Measurements from ENCODE around the gene ATP6V0C. TPM values are rescaled to one million over a fixed set of nuclear protein-coding genes. Genes with fewer than 3 reads are reported as not detected.

ATP6V0C gene
- total RNA-seq, 1 donor from 2014 or later: 117 TPM

DNA sequence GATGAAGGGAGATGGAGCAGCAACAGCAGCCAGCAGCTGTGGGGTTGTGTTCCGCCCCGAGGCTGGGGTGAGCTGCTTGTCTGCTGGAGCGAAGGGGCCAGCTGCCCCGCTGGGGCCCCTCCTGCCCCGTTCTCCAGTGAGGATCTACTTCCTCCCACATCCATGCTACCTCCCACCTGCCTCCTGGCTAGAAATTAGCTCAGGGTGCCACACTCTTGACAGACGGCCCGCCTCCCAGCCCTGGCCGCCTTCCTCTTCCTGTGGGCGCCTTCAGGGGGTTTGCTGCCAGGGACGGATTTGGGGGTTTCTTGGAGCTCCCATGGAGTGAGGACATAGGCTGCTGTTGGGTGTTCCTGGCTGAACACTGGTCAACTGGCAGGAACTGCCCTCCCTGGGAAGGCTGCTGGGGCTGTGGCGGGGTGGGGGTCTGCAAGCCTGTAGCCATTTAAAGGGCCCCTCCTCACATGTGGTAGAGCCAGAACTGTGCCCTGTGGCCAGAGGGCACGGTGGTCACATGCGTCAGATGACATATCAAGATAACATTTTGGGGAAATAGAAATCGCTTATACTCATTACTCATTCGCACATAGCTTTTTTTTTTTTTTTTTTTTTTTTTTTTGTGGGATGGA, 25.7 kb upstream of the ATP6V0C start:
- H3K4me3 Mint-ChIP-seq: no peak overlapping the region
- peaks cover 14% of the 10 kb centered on the region for H3K4me1 Mint-ChIP-seq (ENCODE audit: low read depth)
- H3K27ac Mint-ChIP-seq: no peak overlapping the region
- peaks cover 2% of the 10 kb centered on the region for H3K36me3 Mint-ChIP-seq (ENCODE audit: low read depth)
- no peaks in the 10 kb centered on the region for H3K27me3 Mint-ChIP-seq (ENCODE audit: insufficient read depth)
- DNase-seq (ENCODE audit: low spot score): no peak
- no peaks in the 10 kb centered on the region for H3K9me3 Mint-ChIP-seq
- intact Hi-C loops (cut with micrococcal nuclease): loop anchor here (1.0 to 5.0 kb wide), 3 partner anchors 13 to 146 kb away; partner anchors contain the start of genes ABCA3, TBC1D24 and TEDC2

GRCh38 chr16:2489581-2489980, 24.2 kb upstream of the ATP6V0C start:
- intact Hi-C loops (cut with micrococcal nuclease): loop anchor here (5.0 kb wide), 1 partner anchor 147 kb away; the partner anchor contains the start of gene ABCA3
- H3K27ac Mint-ChIP-seq: no peak overlapping the region
- no peaks in the 10 kb centered on the region for H3K9me3 Mint-ChIP-seq

DNA sequence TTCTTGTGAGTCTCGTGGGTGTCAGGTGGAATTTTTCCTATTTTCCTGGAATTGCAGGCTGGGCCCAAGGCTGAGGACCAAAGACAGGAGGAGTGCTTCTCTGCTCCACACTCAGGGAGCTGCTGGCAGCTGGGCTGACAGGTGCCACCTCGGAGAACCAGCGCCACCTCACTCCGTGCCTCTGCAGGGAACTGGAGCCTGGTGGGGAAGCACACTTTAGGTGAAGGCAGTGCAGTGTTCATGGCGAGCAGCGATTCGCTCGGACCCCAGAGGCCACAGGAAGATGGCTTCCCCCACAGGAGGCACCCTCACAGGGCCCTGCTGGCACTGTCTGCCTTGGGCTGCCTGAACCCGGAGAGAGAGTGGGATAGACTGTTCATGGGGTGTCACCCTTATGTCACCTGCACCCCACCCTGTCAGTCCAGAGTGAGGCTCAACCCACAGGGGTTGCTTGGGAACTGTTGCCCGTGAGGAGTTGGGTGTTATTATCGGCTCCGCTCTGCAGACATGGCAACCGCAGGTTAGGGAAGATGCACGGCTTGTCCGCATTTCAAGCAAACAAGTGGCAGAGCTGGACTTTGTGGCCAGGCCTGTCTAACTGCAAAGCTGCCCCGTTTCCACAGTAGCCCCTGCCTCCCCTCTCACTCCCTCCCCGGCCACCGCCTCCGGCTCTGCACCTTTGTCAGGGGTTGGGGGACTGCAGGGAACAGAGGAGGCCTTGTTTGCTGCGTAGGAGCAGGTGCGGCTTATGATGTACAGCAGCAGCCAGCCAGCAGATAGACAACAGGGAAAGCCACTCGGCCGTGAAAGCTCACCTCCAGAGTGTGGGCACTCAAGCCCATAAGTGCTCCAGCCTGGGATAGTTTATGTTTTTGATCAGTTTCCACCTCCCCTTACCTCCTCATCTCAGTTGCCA, 23.3 kb upstream of the ATP6V0C start:
- Mint-ChIP-seq H3K4me1 (ENCODE audit: low read depth) (peaks cover 14% of the 10 kb centered on the region), H3K27ac (no peak overlapping the region), H3K4me3 (no peak overlapping the region), H3K36me3 (ENCODE audit: low read depth) (no peaks in the 10 kb centered on the region), H3K27me3 (ENCODE audit: insufficient read depth) (no peaks in the 10 kb centered on the region), H3K9me3 (no peaks in the 10 kb centered on the region)
- DNase-seq (ENCODE audit: low spot score): no peak
- intact Hi-C loops (cut with micrococcal nuclease): no loop called here

More at GRCh38 chr16:2489581-2489980, 24.2 kb upstream of the ATP6V0C start:
- H3K36me3 Mint-ChIP-seq (ENCODE audit: low read depth): no peaks in the 10 kb centered on the region
- H3K27me3 Mint-ChIP-seq (ENCODE audit: insufficient read depth): no peaks in the 10 kb centered on the region
- peaks cover 14% of the 10 kb centered on the region for H3K4me1 Mint-ChIP-seq (ENCODE audit: low read depth)
- DNase-seq (ENCODE audit: low spot score): no peak
- no peak overlapping the region for H3K4me3 Mint-ChIP-seq

GRCh38 chr16:2492292-2492691, 21.5 kb upstream of the ATP6V0C start:
- intact Hi-C loops (cut with micrococcal nuclease): no loop called here
- DNase-seq (ENCODE audit: low spot score): no peak
- H3K36me3 Mint-ChIP-seq (ENCODE audit: low read depth): no peaks in the 10 kb centered on the region
- no peak overlapping the region for H3K4me3 Mint-ChIP-seq
- H3K27ac Mint-ChIP-seq: no peak overlapping the region
- H3K27me3 Mint-ChIP-seq (ENCODE audit: insufficient read depth): no peaks in the 10 kb centered on the region
- H3K4me1 Mint-ChIP-seq (ENCODE audit: low read depth): peaks cover 4% of the 10 kb centered on the region
- no peaks in the 10 kb centered on the region for H3K9me3 Mint-ChIP-seq

DNA sequence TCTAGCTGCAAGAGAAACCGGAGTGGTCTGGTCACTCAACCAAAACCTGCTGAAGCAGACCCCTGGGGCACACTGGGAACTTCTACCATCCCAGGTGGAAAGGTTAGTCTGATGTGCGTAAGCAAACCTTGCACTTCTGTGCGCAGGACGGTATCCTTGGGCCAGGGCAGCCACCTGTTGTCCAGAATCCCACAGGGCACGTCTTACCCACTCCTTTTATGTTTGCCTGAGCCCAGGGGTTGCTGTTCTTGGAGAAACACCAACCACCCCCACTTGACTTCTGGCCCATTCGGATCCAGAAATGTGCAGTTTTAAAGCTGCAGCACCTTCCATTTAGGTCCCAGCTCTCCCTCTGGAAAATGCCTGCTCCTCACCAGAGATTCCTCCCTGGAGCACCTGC, 20.1 kb upstream of the ATP6V0C start:
- Mint-ChIP-seq H3K9me3 (no peaks in the 10 kb centered on the region), H3K4me3 (no peak overlapping the region), H3K27ac (no peak overlapping the region), H3K27me3 (ENCODE audit: insufficient read depth) (no peaks in the 10 kb centered on the region), H3K4me1 (ENCODE audit: low read depth) (no peaks in the 10 kb centered on the region), H3K36me3 (ENCODE audit: low read depth) (no peaks in the 10 kb centered on the region)
- intact Hi-C loops (cut with micrococcal nuclease): no loop called here
- no peak for DNase-seq (ENCODE audit: low spot score)

DNA sequence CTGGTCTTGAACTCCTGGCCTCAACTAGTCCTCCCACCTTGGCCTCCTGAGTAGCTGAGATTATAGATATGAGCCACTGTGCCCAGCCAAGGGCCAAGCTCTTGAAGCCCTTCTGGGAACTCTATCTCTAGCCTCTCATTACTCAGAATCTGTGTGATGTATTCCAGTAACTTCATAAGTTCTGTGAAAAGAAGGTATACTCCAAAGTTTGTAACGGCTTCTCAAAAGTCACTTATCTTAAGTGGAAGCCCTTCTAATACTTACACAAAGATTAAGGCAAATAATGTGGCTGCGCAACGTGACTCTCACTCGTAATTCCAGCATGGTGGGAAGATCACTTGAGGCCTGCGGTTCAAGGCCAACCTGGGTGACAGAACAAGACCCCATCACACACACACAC, 19.1 kb upstream of the ATP6V0C start:
- DNase-seq (ENCODE audit: low spot score): no peak
- H3K4me1 Mint-ChIP-seq (ENCODE audit: low read depth): no peaks in the 10 kb centered on the region
- H3K4me3 Mint-ChIP-seq: no peak overlapping the region
- intact Hi-C loops (cut with micrococcal nuclease): no loop called here
- H3K27ac Mint-ChIP-seq: no peak overlapping the region
- H3K27me3 Mint-ChIP-seq (ENCODE audit: insufficient read depth): no peaks in the 10 kb centered on the region
- H3K9me3 Mint-ChIP-seq: no peaks in the 10 kb centered on the region
- H3K36me3 Mint-ChIP-seq (ENCODE audit: low read depth): no peaks in the 10 kb centered on the region

DNA sequence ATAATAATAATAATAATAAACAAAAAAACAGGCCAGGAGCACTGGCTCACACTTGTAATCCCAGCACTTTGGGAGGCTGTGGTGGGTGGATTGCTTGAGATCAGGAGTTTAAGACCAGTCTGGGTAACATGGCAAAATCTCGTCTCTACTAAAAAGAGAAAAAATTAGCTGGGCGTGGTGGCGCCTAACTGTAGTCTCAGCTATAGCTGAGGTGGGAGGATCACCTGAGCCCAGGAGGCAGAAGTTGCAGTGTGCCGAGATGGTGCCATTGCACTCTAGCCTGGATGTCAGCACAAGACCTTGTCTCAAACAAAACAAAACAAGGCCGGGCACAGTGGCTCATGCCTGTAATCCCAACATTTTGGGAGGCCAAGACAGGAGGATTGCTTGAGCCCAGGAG, 18.7 kb upstream of the ATP6V0C start:
- Mint-ChIP-seq H3K27ac (no peak overlapping the region), H3K9me3 (no peaks in the 10 kb centered on the region), H3K36me3 (ENCODE audit: low read depth) (no peaks in the 10 kb centered on the region), H3K4me3 (no peak overlapping the region), H3K27me3 (ENCODE audit: insufficient read depth) (no peaks in the 10 kb centered on the region), H3K4me1 (ENCODE audit: low read depth) (no peaks in the 10 kb centered on the region)
- intact Hi-C loops (cut with micrococcal nuclease): no loop called here
- DNase-seq (ENCODE audit: low spot score): no peak

DNA sequence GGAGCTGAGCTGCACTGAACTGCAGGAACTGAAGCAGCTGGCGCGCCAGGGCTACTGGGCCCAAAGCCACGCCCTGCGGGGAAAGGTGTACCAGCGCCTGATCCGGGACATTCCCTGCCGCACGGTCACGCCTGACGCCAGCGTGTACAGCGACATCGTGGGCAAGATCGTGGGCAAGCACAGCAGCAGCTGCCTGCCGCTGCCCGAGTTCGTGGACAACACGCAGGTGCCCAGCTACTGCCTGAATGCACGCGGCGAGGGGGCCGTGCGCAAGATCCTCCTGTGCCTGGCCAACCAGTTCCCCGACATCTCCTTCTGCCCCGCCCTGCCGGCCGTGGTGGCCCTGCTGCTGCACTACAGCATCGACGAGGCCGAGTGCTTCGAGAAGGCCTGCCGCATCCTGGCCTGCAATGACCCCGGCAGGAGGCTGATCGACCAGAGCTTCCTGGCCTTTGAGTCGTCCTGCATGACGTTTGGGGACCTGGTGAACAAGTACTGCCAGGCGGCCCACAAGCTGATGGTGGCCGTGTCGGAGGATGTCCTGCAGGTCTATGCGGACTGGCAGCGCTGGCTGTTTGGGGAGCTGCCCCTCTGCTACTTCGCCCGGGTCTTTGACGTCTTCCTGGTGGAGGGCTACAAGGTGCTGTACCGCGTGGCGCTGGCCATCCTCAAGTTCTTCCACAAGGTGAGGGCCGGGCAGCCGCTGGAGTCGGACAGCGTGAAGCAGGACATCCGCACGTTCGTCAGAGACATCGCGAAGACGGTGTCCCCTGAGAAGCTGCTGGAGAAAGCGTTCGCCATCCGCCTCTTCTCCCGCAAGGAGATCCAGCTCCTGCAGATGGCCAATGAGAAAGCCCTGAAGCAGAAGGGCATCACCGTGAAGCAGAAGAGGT, 17.3 kb upstream of the ATP6V0C start:
- DNase-seq (ENCODE audit: low spot score): no peak
- no peaks in the 10 kb centered on the region for H3K4me1 Mint-ChIP-seq (ENCODE audit: low read depth)
- no peaks in the 10 kb centered on the region for H3K27me3 Mint-ChIP-seq (ENCODE audit: insufficient read depth)
- intact Hi-C loops (cut with micrococcal nuclease): no loop called here
- H3K9me3 Mint-ChIP-seq: no peaks in the 10 kb centered on the region
- H3K36me3 Mint-ChIP-seq (ENCODE audit: low read depth): no peaks in the 10 kb centered on the region
- H3K27ac Mint-ChIP-seq: no peak overlapping the region
- H3K4me3 Mint-ChIP-seq: no peak overlapping the region

DNA sequence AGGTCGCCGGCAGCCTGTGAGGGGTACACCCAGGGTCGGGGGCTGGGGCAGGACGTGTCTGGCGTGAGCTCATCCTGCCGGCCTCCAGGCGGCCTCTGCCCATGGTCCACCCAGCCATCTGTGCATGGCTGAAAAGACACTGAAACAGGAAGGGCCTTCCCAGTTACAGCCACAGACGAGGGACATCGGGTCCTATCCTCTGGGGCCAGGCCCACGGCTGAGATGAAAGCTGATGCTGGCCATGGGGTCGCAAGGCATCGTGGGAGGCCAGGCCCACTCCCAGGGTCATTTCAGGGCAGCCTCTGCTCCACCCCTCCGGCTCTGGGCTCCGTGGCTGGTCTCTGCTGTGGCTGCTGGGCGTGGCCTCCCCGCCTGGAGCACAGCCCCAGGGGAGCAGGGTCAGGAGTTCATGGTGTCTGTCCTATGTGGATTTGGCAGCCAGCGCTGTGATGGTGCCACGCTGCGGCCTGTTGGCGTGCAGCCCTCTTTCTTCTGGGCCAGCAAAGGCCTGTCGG, 16.6 kb upstream of the ATP6V0C start:
- H3K4me1 Mint-ChIP-seq (ENCODE audit: low read depth): no peaks in the 10 kb centered on the region
- H3K27me3 Mint-ChIP-seq (ENCODE audit: insufficient read depth): no peaks in the 10 kb centered on the region
- intact Hi-C loops (cut with micrococcal nuclease): no loop called here
- H3K4me3 Mint-ChIP-seq: no peak overlapping the region
- H3K36me3 Mint-ChIP-seq (ENCODE audit: low read depth): no peaks in the 10 kb centered on the region
- no peaks in the 10 kb centered on the region for H3K9me3 Mint-ChIP-seq
- H3K27ac Mint-ChIP-seq: no peak overlapping the region
- no peak for DNase-seq (ENCODE audit: low spot score)

DNA sequence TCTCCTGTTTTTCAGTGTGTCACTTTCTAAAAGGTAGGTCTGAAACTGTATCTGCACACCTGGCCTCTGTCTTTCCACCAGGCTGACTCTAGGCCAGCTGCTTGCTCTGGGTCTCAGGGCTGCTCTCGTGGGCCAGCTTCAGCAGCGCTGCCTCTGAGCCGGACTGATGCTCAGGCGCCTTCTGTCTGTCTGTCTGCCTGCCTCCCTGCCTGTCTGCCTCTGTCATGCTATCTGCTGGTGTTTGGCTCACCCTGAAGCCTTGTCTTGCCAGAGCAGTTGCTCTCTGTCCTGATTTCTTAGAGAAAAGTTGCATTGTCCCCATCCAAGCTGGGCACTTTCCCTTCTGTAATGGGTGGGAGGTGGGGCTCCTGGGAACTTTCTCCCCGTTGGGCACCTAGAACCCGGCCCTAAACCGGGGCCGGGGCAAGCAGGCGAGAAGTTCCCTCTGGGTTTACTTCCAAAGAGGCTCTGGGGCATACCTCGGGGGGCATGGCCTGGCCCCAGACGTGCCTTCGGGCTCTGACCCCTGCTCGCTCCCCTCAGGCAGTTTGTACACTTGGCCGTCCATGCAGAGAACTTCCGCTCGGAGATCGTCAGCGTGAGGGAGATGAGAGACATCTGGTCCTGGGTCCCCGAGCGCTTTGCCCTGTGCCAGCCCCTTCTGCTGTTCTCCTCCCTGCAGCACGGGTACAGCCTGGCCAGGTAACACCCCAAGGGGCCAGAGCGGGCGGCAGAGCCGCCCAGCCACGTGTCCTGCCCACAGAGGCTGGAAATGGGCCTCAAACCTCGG, 15.9 kb upstream of the ATP6V0C start:
- Mint-ChIP-seq H3K27me3 (ENCODE audit: insufficient read depth) (no peaks in the 10 kb centered on the region), H3K27ac (no peak overlapping the region), H3K9me3 (no peaks in the 10 kb centered on the region), H3K4me1 (ENCODE audit: low read depth) (no peaks in the 10 kb centered on the region), H3K36me3 (ENCODE audit: low read depth) (no peaks in the 10 kb centered on the region), H3K4me3 (no peak overlapping the region)
- intact Hi-C loops (cut with micrococcal nuclease): no loop called here
- DNase-seq (ENCODE audit: low spot score): no peak

GRCh38 chr16:2498531-2499253, 15.1 kb upstream of the ATP6V0C start:
- no peak for DNase-seq (ENCODE audit: low spot score)
- no peaks in the 10 kb centered on the region for H3K36me3 Mint-ChIP-seq (ENCODE audit: low read depth)
- H3K4me3 Mint-ChIP-seq: no peak overlapping the region

More at GRCh38 chr16:2498531-2499253, 15.1 kb upstream of the ATP6V0C start:
- no peaks in the 10 kb centered on the region for H3K4me1 Mint-ChIP-seq (ENCODE audit: low read depth)
- no peaks in the 10 kb centered on the region for H3K27me3 Mint-ChIP-seq (ENCODE audit: insufficient read depth)
- no peak overlapping the region for H3K27ac Mint-ChIP-seq
- no peaks in the 10 kb centered on the region for H3K9me3 Mint-ChIP-seq
- intact Hi-C loops (cut with micrococcal nuclease): no loop called here
